GM12878 (cell line): ENCODE measurements around the gene LRP2BP. TPM values are rescaled to one million over a fixed set of nuclear protein-coding genes. Genes with fewer than 3 reads are reported as not detected.

Experiments used
- ASH2L ChIP-seq: fragments of 300-600, 200-600 bp; sonication (generic); IDR thresholded peaks from 2 replicates; pipeline ENCODE4 v1.6.1; 2017; ENCODE audit warnings: low read depth, mild to moderate bottlenecking, borderline replicate concordance
- BCL11A ChIP-seq: IDR thresholded peaks from 2 replicates; pipeline ENCODE4 v1.6.1; 2011; ENCODE audit warnings: low read depth, low read length
- CBX5 ChIP-seq: sonication (generic); IDR thresholded peaks from 2 replicates; pipeline ENCODE4 v1.6.1; 2016; ENCODE audit warnings: low read depth, moderate library complexity, mild to moderate bottlenecking, inconsistent platforms
- GABPA ChIP-seq: IDR thresholded peaks from 2 replicates; pipeline ENCODE4 v1.6.1; 2014; ENCODE audit warnings: antibody characterized with exemption, low read depth, mild to moderate bottlenecking, inconsistent platforms
- GATAD2B ChIP-seq: fragments of 450-650 bp; conservative IDR thresholded peaks from 2 replicates; pipeline ENCODE4 v1.6.1; 2017; ENCODE audit warnings: low read depth, mild to moderate bottlenecking, moderate library complexity
- IKZF2 ChIP-seq, 2 experiments: fragments of 450-650 bp; IDR thresholded peaks; 2 replicates each; pipeline ENCODE4 v1.6.1; 2017; ENCODE audit warnings: mild to moderate bottlenecking in 2 of 2, moderate library complexity in 2 of 2
- IRF4 ChIP-seq: IDR thresholded peaks from 2 replicates; pipeline ENCODE4 v1.6.1; 2011; ENCODE audit warnings: low read depth, low read length
- KAT2A ChIP-seq: conservative IDR thresholded peaks from 2 replicates; pipeline ENCODE4 v1.6.1; 2011; ENCODE audit warnings: low read depth, low read length; ENCODE audit not compliant: control insufficient read depth
- MEF2A ChIP-seq: IDR thresholded peaks from 2 replicates; pipeline ENCODE4 v1.6.1; 2011; ENCODE audit warnings: low read depth, mild to moderate bottlenecking, low read length, moderate library complexity; ENCODE audit not compliant: insufficient read depth
- MYB ChIP-seq: fragments of 150-350 bp; IDR thresholded peaks from 2 replicates; pipeline ENCODE4 v1.6.1; 2014; ENCODE audit warnings: mild to moderate bottlenecking, low read depth, low read length, borderline replicate concordance
- NBN ChIP-seq: fragments of 450-650 bp; IDR thresholded peaks from 2 replicates; pipeline ENCODE4 v1.6.1; 2016
- NR2C1 ChIP-seq: fragments of 450-650 bp; IDR thresholded peaks from 2 replicates; pipeline ENCODE4 v1.6.1; 2017; ENCODE audit warnings: antibody characterized with exemption, mild to moderate bottlenecking, moderate library complexity
- NRF1 ChIP-seq: conservative IDR thresholded peaks from 2 replicates; pipeline ENCODE4 v1.6.1; 2011; ENCODE audit warnings: mild to moderate bottlenecking, low read depth, low read length, improper control_type of control experiment
- POLR2A ChIP-seq: IDR thresholded peaks from 2 replicates; pipeline ENCODE4 v1.6.1; 2011; ENCODE audit warnings: low read depth, mild to moderate bottlenecking, low read length
- POLR2AphosphoS2 ChIP-seq: IDR thresholded peaks from 2 replicates; pipeline ENCODE4 v1.6.1; 2011; ENCODE audit warnings: low read depth, mild to moderate bottlenecking, low read length, improper control_type of control experiment, moderate library complexity
- RAD21 ChIP-seq: IDR thresholded peaks from 2 replicates; pipeline ENCODE4 v1.6.1; 2011; ENCODE audit warnings: mild to moderate bottlenecking, low read depth, low read length, moderate library complexity; ENCODE audit not compliant: insufficient read depth
- RUNX3 ChIP-seq: IDR thresholded peaks from 2 replicates; pipeline ENCODE4 v1.6.1; 2012; ENCODE audit warnings: low read length, inconsistent platforms
- SIN3A ChIP-seq: IDR thresholded peaks from 2 replicates; pipeline ENCODE4 v1.6.1; 2012; ENCODE audit warnings: low read depth, low read length, improper control_type of control experiment
- TCF7 ChIP-seq: IDR thresholded peaks from 2 replicates; pipeline ENCODE4 v1.6.1; 2014; ENCODE audit warnings: antibody characterized with exemption, borderline replicate concordance
- ZNF207 ChIP-seq: fragments of 450-650 bp; IDR thresholded peaks from 2 replicates; pipeline ENCODE4 v1.6.1; 2014; ENCODE audit warnings: antibody characterized with exemption, mild to moderate bottlenecking, borderline replicate concordance
- ZNF217 ChIP-seq: fragments of 450-650 bp; IDR thresholded peaks from 2 replicates; pipeline ENCODE4 v1.6.1; 2017; ENCODE audit warnings: antibody characterized with exemption, mild to moderate bottlenecking
- ZNF24 ChIP-seq: fragments of 450-650 bp; IDR thresholded peaks from 2 replicates; pipeline ENCODE4 v1.6.1; 2017; ENCODE audit warnings: antibody characterized with exemption, mild to moderate bottlenecking
- polyA plus RNA-seq, 11 experiments: library from polyadenylated mRNA; depleted of rRNA in 4 of 11; unstranded in 6 of 11; stranded (reverse) in 5 of 11; fragments of >200 nt; fragmentation: Nextera tagmentation in 4 of 11; fragmentation: Illumina TruSeq in 1 of 11; extraction: Ambion mirVana in 4 of 11; extraction: Trizol in 1 of 11; gene quantifications; 1 replicate in 1 of 11; 2 replicates in 10 of 11; pipeline versions ENCODE4 v1.2.1 to v1.2.3, GENCODE V29; 2011 to 2016; ENCODE audit warnings: inconsistent platforms in 2 of 11, missing spikeins in 2 of 11, low read depth in 1 of 11
- total RNA-seq, 4 experiments: library from RNA; depleted of rRNA in 3 of 4; stranded (reverse); fragments of >200 nt in 3 of 4; fragmentation: Illumina TruSeq in 1 of 4; extraction: Trizol in 1 of 4; gene quantifications; 2 replicates each; pipeline versions ENCODE4 v1.2.1 to v1.2.3, GENCODE V29; 2013 to 2021
- TF ChIP-seq, protein P1 (sequence below): IDR thresholded peaks from 2 replicates; pipeline ENCODE4 v1.6.1; 2012; ENCODE audit warnings: low read depth, low read length, improper control_type of control experiment
- TF ChIP-seq, protein P2 (sequence below): fragments of 450-650 bp; IDR thresholded peaks from 2 replicates; pipeline ENCODE4 v1.6.1; 2017; ENCODE audit warnings: mild to moderate bottlenecking
- TF ChIP-seq, protein P3 (sequence below): fragments of 450-650 bp; IDR thresholded peaks from 2 replicates; pipeline ENCODE4 v1.6.1; 2016; ENCODE audit warnings: mild to moderate bottlenecking
- TF ChIP-seq, protein P4 (sequence below): IDR thresholded peaks from 2 replicates; pipeline ENCODE4 v1.6.1; 2012; ENCODE audit warnings: low read depth, low read length, improper control_type of control experiment

The LRP2BP gene
- total and polyA plus RNA-seq, 10 of the 15 experiments (the other 5 are each of a cell fraction or from before 2014, with no cell fraction given), result 0.27 to 5.2 (median 1.0) TPM

DNA sequence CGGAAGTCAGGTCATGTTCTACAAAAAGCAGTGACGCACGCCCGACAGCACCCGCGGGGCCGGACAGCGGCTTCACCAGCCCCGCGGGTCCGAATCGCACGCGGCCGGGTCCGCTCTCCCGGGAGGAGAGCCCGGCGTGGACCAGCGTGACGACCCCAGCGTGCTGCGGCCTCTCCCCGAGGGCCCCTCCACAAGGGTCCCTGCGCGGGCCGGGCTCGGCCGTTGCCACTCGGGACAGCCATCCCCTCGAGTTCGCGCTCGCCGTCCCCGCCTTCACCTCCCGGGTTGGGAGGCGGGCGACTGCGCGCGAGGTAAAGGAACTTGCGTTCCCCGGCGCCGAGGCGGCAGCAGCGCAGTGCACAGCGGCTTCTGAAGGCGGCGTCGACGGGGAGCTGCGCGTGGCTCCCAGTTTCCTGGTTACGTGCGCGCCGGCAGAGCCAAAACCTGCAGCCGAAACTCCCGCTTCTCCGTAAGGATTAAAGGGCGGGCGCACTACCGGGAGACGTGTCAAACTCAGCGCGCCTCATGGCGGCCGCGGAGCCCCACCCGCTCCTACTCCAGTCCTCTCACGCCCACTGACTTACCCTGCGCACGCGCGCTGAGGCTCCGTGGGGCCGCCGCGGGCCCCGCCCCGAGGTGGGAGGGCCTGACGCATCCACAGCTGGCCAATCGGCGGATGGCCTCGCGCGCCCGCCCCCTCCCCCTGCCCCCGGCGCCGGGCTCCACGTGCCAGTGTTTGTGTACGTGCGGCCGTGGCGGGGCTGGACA lies 416 bp upstream of the LRP2BP start (continued):
- TF ChIP-seq NR2C1, result peak; percentile 41; the same call in 1 of the 2 replicates
- TF ChIP-seq, protein P1, sequence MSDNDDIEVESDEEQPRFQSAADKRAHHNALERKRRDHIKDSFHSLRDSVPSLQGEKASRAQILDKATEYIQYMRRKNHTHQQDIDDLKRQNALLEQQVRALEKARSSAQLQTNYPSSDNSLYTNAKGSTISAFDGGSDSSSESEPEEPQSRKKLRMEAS, result peak; percentile 97
- peak; percentile 76; the same call in 1 of the 2 replicates for TF ChIP-seq SIN3A
- TF ChIP-seq RAD21, result no peak
- TF ChIP-seq ZNF217, result no peak
- TF ChIP-seq CBX5, result peak; percentile 23
- peak; percentile 81 for TF ChIP-seq NRF1
- TF ChIP-seq POLR2AphosphoS2, result peak; percentile 54; the same call in 1 of the 2 replicates
- 0 out of 2 replicates have a peak, but pooled peaks have one; percentile 6 for TF ChIP-seq IRF4
- TF ChIP-seq RUNX3, result no peak
- TF ChIP-seq POLR2A, result peak; percentile 86
- peak; percentile 90 to 92 for TF ChIP-seq IKZF2 (IDR thresholded peaks at IDR 0.05)
- no peak for TF ChIP-seq MYB
- no peak for TF ChIP-seq ZNF24
- TF ChIP-seq, protein P2, sequence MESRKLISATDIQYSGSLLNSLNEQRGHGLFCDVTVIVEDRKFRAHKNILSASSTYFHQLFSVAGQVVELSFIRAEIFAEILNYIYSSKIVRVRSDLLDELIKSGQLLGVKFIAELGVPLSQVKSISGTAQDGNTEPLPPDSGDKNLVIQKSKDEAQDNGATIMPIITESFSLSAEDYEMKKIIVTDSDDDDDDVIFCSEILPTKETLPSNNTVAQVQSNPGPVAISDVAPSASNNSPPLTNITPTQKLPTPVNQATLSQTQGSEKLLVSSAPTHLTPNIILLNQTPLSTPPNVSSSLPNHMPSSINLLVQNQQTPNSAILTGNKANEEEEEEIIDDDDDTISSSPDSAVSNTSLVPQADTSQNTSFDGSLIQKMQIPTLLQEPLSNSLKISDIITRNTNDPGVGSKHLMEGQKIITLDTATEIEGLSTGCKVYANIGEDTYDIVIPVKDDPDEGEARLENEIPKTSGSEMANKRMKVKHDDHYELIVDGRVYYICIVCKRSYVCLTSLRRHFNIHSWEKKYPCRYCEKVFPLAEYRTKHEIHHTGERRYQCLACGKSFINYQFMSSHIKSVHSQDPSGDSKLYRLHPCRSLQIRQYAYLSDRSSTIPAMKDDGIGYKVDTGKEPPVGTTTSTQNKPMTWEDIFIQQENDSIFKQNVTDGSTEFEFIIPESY, result 0 out of 2 replicates have a peak, but pooled peaks have one; percentile 20
- no peak for TF ChIP-seq MEF2A
- TF ChIP-seq ASH2L, result no peak; the same call in 1 of the 2 replicates
- TF ChIP-seq, protein P3, sequence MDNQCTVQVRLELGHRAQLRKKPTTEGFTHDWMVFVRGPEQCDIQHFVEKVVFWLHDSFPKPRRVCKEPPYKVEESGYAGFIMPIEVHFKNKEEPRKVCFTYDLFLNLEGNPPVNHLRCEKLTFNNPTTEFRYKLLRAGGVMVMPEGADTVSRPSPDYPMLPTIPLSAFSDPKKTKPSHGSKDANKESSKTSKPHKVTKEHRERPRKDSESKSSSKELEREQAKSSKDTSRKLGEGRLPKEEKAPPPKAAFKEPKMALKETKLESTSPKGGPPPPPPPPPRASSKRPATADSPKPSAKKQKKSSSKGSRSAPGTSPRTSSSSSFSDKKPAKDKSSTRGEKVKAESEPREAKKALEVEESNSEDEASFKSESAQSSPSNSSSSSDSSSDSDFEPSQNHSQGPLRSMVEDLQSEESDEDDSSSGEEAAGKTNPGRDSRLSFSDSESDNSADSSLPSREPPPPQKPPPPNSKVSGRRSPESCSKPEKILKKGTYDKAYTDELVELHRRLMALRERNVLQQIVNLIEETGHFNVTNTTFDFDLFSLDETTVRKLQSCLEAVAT, result no peak
- TF ChIP-seq GATAD2B, result peak; percentile 99
- TF ChIP-seq, protein P4, sequence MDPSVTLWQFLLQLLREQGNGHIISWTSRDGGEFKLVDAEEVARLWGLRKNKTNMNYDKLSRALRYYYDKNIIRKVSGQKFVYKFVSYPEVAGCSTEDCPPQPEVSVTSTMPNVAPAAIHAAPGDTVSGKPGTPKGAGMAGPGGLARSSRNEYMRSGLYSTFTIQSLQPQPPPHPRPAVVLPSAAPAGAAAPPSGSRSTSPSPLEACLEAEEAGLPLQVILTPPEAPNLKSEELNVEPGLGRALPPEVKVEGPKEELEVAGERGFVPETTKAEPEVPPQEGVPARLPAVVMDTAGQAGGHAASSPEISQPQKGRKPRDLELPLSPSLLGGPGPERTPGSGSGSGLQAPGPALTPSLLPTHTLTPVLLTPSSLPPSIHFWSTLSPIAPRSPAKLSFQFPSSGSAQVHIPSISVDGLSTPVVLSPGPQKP, result no peak
- TF ChIP-seq TCF7, result no peak
- TF ChIP-seq ZNF207, result peak; percentile 91; the same call in 1 of the 2 replicates
- TF ChIP-seq KAT2A, result no peak
- peak; percentile 83; the same call in 1 of the 2 replicates for TF ChIP-seq NBN
- TF ChIP-seq GABPA, result peak; percentile 75
- TF ChIP-seq BCL11A, result no peak
